Measurements from ENCODE around the gene AUTS2. TPM values are rescaled to one million over a fixed set of nuclear protein-coding genes. Genes with fewer than 3 reads are reported as not detected.

Gene AUTS2
- total RNA-seq, 1 experiment from 2014 or later = 50.0 TPM

GRCh38 chr7:70597066-70597465 is 998.8 kb downstream of the AUTS2 start:
- H3K9me3 Mint-ChIP-seq = peaks cover 13% of the 10 kb centered on the region
- ChIA-PET CTCF (no interaction called here), POLR2A (no interaction called here)
- DNase-seq (ENCODE audit: low spot score) = no peak
- no peak for TF ChIP-seq TCF7 (CRISPR knock-in tag; IDR thresholded peaks at IDR 0.05; ENCODE audit: low read depth)
- TF ChIP-seq MXD4 (CRISPR knock-in tag; IDR thresholded peaks at IDR 0.05; ENCODE audit: borderline replicate concordance) = no peak
- TF ChIP-seq NFATC4 (CRISPR knock-in tag; IDR thresholded peaks at IDR 0.05) = no peak
- TF ChIP-seq MAX (CRISPR knock-in tag; IDR thresholded peaks at IDR 0.05) = no peak
- TF ChIP-seq ZNF671 (CRISPR knock-in tag; IDR thresholded peaks at IDR 0.05) = no peak
- TF ChIP-seq PRDM15 (CRISPR knock-in tag; IDR thresholded peaks at IDR 0.05) = no peak
- TF ChIP-seq ZNF425 (CRISPR knock-in tag; conservative IDR thresholded peaks at IDR 0.05) = no peak
- TF ChIP-seq ZNF532 (CRISPR knock-in tag; IDR thresholded peaks at IDR 0.05; ENCODE audit: borderline replicate concordance) = no peak
- no peak for TF ChIP-seq FOXJ3 (CRISPR knock-in tag; IDR thresholded peaks at IDR 0.05; ENCODE audit: borderline replicate concordance)
- no peak for TF ChIP-seq CTCF (IDR thresholded peaks at IDR 0.05)
- peaks cover 12% of the 10 kb centered on the region for H3K36me3 Mint-ChIP-seq
- H3K27ac Mint-ChIP-seq = no peak overlapping the region
- H3K27me3 Mint-ChIP-seq (ENCODE audit: low read depth) = peaks cover 64% of the 10 kb centered on the region
- H3K4me3 Mint-ChIP-seq = peak overlapping the region; percentile 58
- ATAC-seq = no peak
- peaks cover 20% of the 10 kb centered on the region for H3K4me1 Mint-ChIP-seq

GRCh38 chr7:70598976-70599375 is 1000.7 kb downstream of the AUTS2 start:
- peaks cover 12% of the 10 kb centered on the region for H3K36me3 Mint-ChIP-seq
- H3K9me3 Mint-ChIP-seq = peaks cover 13% of the 10 kb centered on the region
- no peak overlapping the region for H3K4me3 Mint-ChIP-seq
- no peak for DNase-seq (ENCODE audit: low spot score)
- peaks cover 61% of the 10 kb centered on the region for H3K27me3 Mint-ChIP-seq (ENCODE audit: low read depth)
- ChIA-PET CTCF (no interaction called here), POLR2A (no interaction called here)
- no peak overlapping the region for H3K27ac Mint-ChIP-seq
- H3K4me1 Mint-ChIP-seq = peaks cover 20% of the 10 kb centered on the region
- no peak for ATAC-seq
- TF ChIP-seq EMX1 (CRISPR knock-in tag; IDR thresholded peaks at IDR 0.05) (no peak), USF1 (CRISPR knock-in tag; IDR thresholded peaks at IDR 0.05) (no peak), KAT7 (CRISPR knock-in tag; IDR thresholded peaks at IDR 0.05; ENCODE audit: borderline replicate concordance) (no peak), MYBL2 (CRISPR knock-in tag; IDR thresholded peaks at IDR 0.05) (no peak), E2F5 (CRISPR knock-in tag; IDR thresholded peaks at IDR 0.05) (no peak), E2F1 (CRISPR knock-in tag; IDR thresholded peaks at IDR 0.05) (no peak), MXD4 (CRISPR knock-in tag; IDR thresholded peaks at IDR 0.05; ENCODE audit: borderline replicate concordance) (no peak), TCF7 (CRISPR knock-in tag; IDR thresholded peaks at IDR 0.05; ENCODE audit: low read depth) (no peak), FOXJ3 (CRISPR knock-in tag; IDR thresholded peaks at IDR 0.05; ENCODE audit: borderline replicate concordance) (no peak)
